GM18951 (cell line): ENCODE results near the gene FAM221B.

ENCODE experiments used
- POLR2A ChIP-seq: IDR thresholded peaks from 4 replicates; pipeline ENCODE4 v1.6.1; 2011; ENCODE audit warnings: mild to moderate bottlenecking; ENCODE audit not compliant: insufficient read length, insufficient read depth; ENCODE audit errors: extremely low read depth
- in situ Hi-C: fragments of 300-500 bp; cut with MboI; formaldehyde crosslinking; loops from one replicate; pipeline ENCODE4 v1.12.0; 2022; ENCODE audit warnings: low sequenced_read_pairs, mixed read lengths, inconsistent platforms; ENCODE audit not compliant: unreplicated experiment

FAM221B gene

DNA sequence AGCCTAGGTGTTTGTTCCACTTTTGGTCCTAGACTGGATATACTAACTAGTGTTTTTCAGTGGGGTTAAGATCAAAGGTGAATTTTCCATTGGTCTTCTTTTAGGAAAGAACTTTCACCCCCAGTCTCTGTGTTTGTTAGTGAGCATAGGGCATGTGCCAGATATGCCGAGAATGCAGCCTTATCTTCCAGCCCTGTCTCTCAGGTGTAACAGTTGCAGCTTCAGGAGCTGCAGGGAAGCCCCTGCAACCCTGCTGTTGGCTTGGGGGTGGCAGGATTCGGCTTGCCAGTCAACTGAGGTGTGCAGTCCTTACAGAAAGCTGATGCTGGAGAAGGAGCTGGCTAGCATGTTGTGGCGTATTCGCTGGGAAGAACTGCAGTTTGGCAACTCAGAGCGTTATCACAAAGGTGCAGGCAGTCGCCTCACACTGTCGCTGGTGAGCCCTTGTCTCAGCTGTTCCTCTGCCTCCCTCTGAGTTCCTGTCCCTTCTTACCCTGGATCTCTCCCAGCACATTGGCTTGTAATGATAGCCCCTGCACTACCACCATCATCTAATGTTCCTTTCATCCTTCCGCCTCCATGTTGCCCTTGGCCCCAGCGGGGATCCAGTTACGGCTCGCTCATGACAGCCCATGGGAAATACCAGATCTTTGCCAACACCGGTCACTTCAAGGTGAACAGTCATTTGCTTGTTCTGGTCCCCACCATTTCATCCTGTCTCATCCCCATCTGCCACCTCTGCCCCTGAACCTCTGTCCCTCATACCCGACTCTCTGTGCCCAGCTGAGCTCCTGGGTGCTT is 27.0 kb downstream of the FAM221B start:
- in situ Hi-C loops, result no loop called here
- no peak for TF ChIP-seq POLR2A

DNA sequence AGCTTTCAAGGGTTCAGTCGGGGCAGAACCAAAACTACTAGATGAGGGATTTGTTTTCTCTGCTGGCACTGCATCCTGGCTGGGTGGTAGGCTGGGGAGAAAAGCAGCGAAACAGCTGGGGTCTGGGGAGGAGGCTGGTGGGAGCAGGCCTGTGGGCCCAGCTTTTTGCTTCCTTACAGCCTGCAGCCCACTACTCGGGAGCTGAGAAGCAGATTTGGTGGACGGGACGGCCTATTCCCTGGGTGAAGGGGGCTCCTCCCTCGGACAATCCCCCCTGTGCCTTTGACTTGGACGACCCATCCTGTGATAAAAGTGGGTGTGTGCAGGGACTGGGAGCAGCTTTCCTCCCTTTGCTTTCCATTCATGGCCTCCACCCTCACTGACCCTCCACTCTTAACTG is 28.0 kb downstream of the FAM221B start:
- TF ChIP-seq POLR2A, result no peak
- in situ Hi-C loops, result no loop called here

DNA sequence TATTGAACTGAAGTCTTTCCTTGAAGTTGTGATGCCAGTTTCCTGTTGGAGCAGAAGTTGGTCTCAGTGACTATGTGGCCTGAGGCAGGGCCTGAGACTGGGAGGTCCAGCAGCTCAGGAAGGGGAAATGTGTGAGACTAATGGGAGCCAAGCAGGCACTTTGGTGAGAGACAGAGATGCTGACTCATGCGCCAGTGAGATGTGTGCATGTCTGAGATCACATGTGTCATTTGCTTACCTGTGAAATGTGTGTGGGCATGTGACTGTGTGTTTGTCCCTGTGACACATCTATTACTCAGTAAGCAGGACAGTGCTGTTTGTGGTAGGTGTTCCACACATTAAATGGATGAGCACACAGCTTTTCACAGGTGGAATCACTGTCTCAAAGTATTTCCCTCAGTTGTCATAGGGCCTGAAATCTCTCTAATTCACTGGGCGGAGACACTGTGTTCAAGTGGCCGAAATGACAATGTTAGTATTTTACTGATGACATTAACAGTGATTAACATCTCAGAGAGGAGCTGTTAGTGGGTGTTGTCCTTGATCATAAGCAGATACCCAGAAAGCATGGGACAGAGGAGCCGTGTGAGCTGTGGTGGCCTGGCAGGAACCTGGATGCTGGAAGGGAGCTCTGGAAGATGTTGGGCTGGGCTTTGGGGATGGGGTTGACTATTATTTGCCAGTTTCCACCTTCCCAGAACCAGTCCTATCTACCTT is 29.7 kb downstream of the FAM221B start:
- in situ Hi-C loops, result loop anchor here (25.0 kb wide), 1 partner anchor 88 kb away; no protein-coding TSS in a partner anchor
- TF ChIP-seq POLR2A, result no peak

DNA sequence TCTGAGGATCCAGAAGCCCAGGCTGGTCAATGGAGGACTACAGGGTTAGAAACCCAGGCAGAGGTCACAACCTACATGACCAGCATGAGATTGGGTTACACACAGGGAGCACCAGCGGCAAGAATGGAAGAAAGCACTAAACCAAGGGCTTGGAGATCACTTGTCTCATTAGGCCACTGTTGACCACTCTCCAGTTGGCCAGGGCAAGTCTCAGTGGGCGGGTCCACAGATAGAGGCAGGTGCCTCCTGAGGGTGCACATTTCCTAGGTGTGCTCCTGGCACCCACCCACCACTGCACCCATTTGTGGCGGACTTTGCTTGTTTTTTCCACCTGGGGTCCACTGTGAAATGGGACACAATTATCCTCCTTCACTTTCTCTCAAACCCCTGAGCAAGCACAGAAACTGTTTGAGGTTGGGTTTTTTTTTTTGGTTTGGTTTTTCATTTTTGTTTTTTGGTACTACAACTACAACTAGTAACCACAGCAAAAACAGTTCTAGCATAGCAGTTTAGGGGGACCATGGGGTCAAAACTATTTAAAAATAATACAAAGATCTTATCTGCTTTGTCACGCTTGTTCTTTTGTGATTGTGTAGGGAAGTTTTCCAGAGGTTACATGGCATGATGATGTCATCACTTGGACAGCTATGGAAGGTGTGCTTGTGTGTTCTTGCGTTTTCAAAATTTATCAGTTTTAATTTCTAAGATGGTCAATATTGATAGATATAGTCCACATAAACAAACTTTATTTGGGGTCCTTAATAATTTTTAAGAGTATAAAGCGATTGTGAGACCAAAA is 31.0 kb downstream of the FAM221B start:
- in situ Hi-C loops, result loop anchor here (25.0 kb wide), 1 partner anchor 90 kb away; no protein-coding TSS in a partner anchor
- TF ChIP-seq POLR2A, result no peak

DNA sequence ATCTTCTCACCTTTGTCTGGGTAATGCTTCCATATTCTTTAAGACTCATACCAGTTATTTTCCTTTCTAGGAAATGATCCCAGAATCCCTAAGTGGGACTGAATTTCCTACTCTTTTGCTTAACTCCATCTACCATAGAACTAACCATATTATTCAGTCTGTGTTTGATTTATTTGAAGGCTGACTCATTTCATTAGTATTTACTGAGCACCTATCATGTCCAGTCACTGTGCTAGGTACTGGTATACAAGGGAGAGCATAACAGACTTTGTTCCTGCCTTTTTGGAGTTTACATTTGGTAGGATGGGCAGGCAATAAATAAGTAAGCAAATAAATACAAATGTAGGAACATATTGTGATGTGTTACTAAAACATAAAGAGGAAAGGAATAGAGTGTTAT is 32.8 kb downstream of the FAM221B start:
- in situ Hi-C loops, result loop anchor here (25.0 kb wide), 1 partner anchor 92 kb away; no protein-coding TSS in a partner anchor
- no peak for TF ChIP-seq POLR2A

DNA sequence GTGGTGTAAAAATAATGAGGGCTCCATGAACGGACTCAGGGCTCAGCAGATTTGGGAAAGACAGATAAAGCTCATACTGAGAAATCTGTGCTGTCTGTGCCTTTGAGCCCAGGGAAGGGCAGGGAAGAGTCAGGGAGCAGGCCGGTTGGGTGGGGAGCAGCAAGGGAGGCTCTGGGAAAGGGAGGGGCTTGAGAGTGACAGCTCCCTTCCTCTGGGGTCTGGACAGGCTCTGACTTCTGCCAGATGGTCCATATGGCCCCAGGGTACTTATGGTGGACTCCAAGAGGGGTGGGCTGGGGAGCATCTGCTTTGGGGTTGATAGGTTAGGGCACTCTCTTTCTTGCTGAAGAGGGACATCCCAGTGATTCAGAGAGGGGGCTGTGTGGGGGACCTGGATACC is 35.1 kb downstream of the FAM221B start:
- TF ChIP-seq POLR2A, result no peak
- in situ Hi-C loops, result loop anchor here (25.0 kb wide), 1 partner anchor 94 kb away; no protein-coding TSS in a partner anchor

DNA sequence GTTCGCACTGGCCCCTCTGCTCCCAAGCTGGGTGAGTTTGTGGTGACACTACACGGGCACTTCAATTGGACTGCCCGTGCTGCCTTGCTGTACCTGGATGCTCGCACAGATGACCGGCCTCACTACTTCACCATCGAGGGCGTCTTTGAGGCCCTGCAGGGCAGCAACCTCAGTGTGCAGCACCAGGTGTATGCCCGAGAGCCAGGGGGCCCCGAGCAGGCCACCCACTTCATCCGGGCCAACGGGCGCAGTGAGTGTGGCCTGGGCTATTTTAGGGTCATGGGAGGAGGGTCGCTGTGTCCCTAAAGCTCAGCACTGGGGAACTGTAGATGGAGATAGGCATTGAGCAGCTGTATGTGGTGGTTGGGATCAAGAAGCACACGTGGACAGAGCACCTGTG is 35.7 kb downstream of the FAM221B start:
- in situ Hi-C loops, result loop anchor here (25.0 kb wide), 1 partner anchor 94 kb away; no protein-coding TSS in a partner anchor
- no peak for TF ChIP-seq POLR2A

DNA sequence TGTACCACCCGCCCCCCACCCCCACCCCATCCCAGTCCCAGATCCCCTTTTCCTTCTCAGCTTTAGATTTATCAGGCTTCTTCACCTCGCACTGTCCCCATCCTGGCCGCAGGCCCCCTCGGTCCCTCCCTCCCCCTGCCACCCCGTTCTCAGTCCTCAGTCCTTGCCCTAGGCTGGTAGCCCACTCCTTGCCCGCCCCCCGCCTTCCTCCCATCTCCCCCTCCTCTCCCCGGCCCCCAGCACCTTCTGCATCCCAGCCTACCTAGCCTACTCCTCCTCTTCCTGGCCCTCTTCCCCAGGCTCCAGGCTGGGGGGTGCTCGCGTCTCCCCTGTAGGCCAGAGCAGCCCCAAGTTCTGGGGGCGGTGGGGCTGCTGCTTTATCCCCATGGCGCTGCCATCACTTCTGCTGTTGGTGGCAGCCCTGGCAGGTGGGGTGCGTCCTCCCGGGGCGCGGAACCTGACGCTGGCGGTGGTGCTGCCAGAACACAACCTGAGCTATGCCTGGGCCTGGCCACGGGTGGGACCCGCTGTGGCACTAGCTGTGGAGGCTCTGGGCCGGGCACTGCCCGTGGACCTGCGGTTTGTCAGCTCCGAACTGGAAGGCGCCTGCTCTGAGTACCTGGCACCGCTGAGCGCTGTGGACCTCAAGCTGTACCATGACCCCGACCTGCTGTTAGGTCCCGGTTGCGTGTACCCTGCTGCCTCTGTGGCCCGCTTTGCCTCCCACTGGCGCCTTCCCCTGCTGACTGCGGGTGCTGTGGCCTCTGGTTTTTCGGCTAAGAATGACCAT is 36.3 kb downstream of the FAM221B start:
- TF ChIP-seq POLR2A, result no peak

DNA sequence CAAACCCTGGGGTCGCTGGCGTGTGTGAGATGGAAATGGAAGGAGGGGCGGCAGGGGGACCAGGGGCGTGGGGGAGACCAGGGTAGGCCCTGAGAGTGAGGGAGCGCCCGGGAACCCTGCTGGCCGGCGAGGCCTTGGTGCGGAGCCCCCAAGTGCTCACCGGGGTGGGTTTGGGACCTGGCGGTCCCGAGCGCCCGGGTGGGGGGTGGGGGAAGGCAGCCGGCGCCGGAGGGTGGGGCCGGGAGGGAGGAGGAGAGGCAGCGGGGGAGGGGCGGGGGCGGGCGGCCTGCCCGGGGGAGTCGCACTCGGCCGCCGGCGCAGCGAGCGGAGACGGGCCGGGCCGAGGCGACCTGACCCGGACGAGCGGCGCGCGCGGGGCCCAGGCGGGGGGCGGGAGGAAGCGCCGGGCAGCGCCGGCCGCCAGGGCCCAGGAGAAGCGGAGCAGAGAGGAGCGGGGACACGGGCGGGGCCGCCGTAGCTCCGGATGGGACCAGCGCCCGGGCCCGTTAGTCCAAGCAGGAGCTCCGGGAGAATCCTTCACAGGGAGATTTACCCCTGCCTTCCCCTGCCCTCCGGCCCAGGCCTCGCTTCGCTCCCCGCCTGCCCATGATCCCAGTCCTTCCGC is 37.1 kb downstream of the FAM221B start, which contains the start of gene NPR2:
NPR2 (plus strand) TSS at position 295 of the 625 bp plus-strand sequence. CDS start 818 bp downstream, outside the sequence.
- in situ Hi-C loops, result loop anchor here (25.0 kb wide), 1 partner anchor 96 kb away; no protein-coding TSS in a partner anchor
- no peak for TF ChIP-seq POLR2A

More for the DNA sequence above, 36.3 kb downstream of the FAM221B start:
- in situ Hi-C loops, result loop anchor here (25.0 kb wide), 1 partner anchor 95 kb away; no protein-coding TSS in a partner anchor

DNA sequence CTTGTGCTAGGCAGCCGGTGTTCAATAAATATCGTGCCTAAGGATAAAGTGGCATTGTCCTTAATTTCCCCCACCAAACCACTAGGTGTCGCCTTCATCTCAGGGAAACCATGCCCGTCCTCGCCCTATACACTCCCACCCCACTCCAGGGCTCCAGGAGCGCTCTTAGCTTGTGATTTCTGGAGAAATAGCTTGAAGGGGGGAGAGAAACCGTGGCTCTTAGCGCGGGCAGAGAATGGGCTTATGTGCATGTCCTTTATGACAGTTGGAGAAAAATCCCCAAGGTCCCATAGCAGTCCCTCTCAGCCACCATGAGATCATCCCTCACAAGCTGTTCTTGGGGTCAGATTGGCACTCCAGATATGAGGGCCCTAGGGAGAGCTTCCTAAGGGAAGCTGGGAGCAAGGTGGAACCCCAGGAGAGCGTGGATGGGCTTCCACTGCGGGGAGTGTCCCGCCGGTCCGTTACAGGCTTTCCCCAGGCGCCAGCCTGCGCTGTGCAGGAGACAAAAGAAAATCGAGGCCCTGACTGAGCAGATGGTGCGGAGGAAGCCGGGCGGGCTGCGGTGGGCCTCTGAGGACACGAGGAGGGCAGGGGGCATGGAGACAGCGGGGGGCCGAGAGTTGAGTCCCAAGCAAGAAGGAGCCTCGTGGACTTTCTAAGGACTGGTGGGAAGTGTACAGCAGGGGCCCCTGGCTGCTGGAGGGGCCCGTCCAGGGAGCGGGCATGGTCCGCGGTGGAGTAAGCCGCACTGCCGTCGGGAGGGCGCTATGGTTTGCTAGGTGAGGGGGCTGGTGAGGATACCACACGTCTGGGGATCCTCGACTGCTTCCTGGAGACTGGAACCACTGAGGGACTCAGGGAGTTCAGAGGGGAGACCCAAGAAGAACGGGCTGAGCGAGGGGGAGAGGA is 37.9 kb downstream of the FAM221B start:
- in situ Hi-C loops, result loop anchor here (25.0 kb wide), 1 partner anchor 97 kb away; no protein-coding TSS in a partner anchor
- no peak for TF ChIP-seq POLR2A

DNA sequence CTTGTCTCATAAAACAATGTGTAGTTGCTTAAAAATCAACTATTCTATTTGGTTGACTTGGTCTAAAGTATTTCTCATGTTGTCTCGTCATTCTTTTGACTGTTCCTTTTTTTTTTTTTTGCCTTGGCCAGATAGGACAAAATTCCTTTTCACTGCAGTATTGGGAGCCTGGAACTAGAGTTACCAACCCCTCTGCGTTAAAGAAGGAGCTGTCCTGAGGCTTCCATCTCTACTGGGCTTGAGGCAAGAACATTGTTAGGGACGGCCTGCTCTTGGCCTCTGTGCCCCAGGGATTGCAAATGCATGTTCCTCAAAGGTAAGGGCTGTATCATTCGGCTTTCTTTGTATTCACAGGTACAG is 38.5 kb downstream of the FAM221B start:
- TF ChIP-seq POLR2A, result no peak
- in situ Hi-C loops, result loop anchor here (25.0 kb wide), 1 partner anchor 97 kb away; no protein-coding TSS in a partner anchor
